ENCODE results near the gene AATF.

AATF gene, protein sequence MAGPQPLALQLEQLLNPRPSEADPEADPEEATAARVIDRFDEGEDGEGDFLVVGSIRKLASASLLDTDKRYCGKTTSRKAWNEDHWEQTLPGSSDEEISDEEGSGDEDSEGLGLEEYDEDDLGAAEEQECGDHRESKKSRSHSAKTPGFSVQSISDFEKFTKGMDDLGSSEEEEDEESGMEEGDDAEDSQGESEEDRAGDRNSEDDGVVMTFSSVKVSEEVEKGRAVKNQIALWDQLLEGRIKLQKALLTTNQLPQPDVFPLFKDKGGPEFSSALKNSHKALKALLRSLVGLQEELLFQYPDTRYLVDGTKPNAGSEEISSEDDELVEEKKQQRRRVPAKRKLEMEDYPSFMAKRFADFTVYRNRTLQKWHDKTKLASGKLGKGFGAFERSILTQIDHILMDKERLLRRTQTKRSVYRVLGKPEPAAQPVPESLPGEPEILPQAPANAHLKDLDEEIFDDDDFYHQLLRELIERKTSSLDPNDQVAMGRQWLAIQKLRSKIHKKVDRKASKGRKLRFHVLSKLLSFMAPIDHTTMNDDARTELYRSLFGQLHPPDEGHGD

DNA sequence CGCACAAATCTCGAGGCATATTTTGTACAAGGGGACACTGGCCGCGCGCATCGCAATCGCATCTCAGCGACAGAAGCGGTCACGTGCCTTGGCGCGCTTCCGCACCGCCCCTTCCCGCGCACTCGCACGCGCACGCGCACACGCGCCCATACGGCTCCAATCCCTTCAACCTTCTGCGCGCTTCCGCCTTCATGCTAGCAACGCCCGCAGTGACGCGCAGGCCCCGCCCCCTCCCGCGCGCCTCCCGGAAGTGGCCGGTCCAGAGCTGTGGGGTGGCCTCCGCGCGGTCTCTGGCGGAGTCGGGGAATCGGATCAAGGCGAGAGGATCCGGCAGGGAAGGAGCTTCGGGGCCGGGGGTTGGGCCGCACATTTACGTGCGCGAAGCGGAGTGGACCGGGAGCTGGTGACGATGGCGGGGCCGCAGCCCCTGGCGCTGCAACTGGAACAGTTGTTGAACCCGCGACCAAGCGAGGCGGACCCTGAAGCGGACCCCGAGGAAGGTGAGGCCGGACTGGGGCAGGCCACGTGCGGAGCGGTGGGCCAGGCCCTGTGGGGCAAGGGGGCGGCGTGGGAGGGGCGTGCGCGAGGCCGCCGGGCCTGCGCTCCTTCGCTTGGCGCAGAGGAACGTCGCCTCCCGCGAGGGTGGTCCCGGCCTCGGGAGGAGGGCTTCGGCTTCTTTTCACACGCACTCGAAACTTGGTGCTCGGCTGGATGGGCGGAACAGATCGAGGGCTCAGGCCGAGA is at the start of gene AATF:
TSS of gene AATF (plus strand) at position 238 of the 744 bp plus-strand sequence. CDS start at position 410, 172 bp downstream.
- peak; percentile 98 for DNase-seq

DNA sequence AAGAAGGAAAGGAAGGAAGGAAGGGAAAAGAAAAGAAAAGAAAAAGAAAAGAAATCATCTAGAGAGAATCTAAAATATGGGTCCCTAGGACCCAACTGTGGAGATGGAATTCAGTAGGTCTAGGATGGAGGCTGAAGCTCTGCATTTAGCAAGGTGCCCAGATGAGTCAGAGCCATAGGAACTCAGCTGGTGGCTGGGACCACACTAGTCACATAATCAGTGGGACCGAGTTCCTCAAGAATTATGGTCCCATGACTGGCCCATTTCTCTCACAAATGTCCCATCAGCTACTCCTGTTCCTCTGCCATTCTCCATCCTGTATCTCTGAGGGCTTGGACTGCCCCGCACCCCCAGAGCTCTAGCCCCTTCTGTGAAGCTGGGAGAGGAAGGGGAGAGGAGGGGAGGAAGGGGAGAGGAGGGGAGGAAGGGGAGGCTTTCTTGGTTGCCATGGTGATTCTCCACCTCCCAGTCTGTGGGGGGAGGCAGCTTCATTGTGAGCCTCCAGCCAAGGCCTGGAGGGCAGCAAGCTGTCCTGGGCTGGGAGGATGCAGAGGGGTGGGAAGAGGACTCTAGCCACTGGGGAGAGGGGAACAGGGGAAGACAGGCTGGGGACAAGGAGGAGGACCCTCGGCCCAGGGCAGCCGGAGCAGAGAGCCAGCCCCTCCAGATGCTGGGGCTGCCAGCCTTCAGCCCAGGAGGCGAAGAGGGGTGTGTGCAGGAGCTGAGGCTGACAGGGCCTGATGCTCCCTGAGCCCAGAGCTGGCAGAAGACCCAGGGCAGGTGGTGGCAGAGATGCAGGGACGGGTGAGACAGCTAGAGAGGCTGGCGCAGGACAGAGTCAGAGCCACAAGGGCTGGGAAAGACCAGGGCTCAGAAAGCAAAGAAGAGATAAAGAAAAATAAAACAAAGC is 49.2 kb upstream of the AATF start:
- no peak for DNase-seq

DNA sequence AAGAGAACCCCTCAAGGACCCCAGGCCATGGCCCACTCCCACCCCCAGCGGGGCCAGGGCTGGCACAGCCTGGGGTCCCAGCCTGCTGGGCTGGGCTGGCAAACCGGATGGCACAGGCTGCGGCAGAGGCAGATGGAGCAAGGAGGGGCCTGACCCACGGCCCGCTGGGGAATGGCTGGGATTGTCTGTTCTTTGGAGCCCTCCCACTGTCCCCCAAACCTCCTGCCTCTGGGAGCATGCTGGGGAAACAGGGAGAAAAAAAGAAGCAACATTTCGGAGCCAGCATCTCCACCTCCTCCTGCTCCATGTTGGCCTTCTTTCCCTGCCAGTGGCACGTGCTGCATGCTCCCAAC is 48.6 kb upstream of the AATF start:
- DNase-seq: no peak

DNA sequence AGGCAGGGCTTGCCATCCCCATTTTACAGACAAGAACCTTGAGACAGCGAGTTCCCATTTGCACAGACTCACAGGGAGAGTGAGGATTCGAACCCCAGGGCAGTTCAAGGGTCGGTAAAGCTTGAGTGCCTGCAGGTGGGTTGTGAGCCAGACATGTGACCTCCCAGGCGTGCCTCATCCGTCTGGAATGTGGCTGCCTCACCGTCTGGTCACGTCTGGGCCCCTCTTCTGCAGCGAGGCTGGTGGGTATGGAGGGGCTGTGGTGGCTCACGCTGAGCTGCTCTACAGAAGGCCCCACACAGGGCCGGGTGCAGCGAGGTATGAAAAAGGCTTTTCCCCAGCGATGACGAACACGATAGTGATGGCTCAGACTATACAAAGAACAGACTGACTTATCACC is 47.2 kb upstream of the AATF start:
- no peak for DNase-seq

DNA sequence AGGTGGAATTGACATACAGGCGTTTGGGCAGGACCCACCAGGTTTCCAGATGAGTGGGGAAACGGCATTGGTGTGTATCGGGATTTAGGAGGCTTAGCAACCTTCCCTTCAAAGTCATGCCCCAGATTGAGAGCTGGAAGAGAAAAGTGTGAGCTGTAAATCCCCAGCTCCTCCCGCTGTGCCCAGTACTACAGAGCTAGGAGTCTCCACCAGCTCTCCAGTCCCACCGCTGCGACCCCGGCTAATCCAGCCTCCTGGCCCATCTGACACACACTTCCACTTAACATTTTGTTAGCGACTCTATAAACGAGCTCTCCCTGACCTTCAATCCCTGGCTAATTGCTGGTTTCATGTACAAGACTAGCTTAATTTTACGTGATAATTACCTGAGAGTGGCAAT is 41.3 kb upstream of the AATF start:
- DNase-seq: no peak

DNA sequence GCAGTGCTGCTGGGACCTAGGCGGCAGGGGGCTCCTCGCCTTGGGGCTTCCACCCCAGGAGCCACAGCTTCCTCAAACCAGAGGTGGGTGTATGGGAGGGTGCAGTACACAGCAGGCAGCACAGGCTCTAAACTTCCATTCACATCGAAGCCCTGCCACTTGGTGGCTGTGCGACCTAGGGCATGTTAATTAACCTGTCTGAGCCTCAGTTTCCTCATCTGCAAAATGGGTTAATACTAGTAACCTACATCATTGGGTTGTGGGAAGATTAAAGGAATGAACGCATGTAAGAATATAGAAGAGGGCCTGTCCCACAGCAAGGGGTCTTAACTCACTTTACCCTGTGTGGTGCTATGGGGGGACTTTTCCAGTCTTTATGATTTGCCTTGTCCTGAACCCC is 38.2 kb upstream of the AATF start:
- no peak for DNase-seq

DNA sequence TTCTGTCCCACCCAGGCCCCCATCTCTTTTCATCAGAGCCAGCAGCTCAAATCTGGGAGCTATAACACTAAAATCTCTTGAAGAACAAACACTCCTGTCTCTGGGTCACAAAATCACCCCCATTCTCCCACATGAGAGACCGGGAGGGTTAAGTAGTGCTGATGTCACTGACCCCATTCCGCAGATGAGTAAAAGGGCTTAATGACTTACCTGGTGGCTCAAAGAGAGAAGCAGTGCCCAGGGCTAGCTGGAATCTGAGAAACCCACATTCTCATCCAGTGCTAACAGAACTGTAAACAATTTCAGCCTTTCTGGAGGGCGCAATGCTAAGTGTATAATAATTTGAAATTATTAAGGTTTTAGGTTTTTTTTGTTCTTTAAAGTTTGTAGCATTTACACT is 37.8 kb upstream of the AATF start:
- no peak for DNase-seq

DNA sequence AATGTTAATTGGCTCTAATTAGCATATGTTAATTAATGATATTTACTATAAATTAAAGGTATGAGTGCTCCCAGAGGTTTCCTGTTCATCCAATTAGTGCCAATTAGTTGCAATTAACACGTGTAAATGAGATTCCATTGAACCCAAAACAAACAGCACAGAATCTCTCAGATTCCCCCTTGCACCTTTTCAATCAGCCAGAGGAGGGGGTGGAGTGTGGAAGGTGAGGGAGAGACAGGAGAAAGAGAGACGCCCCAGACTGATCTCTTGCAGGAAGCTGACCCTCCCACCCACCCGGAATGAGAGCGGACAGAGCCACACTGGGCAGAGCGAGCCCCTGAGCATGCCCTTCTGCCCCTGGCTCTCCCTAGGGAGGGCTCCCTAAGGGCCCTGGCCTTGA is 35.6 kb upstream of the AATF start:
- DNase-seq: no peak

DNA sequence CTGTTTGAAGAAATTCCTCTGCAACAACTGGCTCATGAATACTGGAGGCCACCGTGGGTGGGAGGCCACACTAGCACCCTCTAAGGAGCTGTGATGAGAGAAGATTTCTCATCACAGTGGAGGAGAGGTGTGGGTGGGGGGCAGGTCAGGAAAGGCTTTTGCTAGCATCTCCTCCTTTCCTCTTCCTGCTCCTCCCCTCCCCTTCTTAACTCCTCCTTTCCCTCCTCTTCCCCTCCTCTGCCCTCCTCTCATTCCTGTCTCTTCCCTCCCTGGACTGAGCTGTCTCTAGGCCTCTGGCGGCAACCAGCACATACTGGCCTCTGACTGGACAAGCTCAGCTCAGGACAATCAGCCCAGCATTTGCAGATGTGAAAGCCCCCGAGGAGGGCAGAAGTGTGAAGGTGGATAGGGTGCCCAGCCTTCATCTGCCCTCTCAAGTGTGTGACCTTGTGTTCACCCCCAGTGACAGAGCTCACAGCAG is 30.5 kb upstream of the AATF start:
- no peak for DNase-seq

DNA sequence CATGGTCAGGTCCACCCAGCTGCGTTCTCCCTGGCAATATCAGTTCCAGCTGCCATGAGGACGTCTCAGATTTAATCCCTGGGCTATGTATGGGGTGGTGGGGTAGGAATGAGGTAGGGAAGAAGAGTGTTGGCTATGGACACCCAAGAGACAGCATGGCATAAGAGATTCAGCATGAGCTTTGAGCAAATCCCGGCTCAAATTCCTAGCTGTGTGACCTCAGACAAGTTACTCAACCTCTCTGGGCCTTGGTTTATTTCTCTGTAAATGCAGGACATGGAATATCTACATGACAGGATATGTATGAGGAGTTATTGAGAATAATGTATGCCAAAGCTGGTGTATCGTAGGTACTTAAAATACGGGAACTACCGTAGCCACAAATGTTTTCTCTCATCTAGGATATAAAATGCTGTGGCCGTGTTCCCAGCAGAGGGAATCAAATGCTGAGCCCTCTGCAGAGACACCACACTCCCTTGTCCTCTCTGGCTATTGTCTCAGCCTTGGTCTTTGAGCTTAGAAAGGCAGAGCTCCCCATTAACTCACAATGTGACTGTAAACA is 29.3 kb upstream of the AATF start:
- DNase-seq: no peak

DNA sequence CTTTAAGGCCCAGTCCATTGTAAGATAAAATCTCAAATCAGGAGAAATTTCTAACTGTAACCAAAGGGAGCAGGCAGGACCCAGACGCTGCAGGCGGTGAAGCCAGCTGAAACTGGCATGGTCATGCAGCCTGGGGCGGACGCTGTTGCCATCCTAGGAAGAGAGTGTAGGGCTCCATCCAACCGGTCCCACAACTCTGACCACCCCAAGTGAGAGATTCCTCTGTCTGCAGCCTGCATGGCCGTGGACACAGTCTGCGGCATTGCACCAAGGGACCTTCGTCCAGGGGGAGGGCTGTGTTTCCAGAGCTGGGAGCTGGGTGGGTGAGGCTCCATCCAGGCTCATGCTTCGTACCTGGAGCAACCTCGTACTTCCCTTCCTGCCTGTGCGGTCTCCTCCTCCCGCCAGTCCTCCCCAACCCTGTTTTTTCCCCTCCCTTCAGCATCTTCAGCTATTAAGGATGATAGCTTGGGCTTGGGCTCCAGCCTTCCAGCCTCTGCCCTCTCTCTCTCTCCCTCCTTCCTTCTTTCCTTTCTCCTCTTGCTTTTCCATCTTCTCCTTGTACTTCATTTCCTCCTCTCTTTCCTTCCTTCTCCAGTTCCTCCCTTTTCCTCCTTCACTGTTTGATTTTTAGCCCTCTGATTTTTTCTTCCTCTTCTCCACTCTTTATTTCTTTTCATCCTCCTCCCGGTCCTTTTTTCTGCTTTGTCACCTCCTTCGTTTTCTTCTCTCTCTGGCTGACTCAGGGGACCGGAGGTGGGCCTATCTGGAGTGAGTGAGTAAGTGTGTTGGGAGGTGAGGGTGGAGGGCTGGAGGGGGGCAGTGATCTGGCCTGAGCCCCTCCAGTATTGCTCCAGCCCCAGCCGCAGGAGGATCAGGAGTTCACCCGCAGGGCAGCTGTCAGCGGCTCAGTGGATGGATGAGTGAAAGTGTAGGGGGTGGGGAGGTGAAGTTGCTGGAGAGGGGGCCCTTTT is 28.4 kb upstream of the AATF start:
- no peak for DNase-seq

DNA sequence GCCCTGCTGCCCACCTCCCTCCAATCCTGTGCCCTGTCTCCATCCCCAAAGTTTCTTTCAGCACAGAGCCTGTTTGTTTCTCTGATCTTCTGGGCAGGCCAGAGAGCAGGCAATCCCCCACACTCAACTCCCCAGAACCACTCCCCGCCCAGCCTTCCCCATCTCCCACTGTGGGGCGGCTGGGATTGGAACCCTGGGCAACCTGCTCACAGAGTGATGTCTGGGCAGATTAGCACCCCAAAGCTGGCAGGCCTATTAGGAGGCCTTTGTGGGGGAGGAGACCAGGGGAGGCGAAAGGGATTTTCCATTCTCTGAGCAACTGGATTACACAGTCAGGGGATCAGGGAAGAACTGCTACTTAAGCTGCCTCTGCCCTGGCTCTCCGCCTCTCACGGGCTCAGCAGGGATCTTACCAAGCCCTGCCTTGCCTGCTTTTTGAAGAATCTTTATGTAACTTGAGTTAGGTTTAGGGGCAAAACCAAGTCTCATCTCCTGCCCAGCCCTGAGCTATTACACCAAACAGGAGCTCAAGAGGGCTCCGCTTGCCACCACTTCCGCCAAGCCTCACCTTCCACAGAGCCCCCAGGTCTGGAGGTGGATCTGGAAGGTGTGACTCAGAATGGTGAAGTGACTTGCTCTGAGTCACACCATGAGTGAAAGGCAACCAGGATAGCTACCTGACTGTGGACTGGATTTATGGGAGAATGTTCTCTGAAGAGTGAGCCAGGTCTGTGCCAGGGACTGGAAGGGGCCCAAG is 27.5 kb upstream of the AATF start:
- peak; percentile 77 for DNase-seq

DNA sequence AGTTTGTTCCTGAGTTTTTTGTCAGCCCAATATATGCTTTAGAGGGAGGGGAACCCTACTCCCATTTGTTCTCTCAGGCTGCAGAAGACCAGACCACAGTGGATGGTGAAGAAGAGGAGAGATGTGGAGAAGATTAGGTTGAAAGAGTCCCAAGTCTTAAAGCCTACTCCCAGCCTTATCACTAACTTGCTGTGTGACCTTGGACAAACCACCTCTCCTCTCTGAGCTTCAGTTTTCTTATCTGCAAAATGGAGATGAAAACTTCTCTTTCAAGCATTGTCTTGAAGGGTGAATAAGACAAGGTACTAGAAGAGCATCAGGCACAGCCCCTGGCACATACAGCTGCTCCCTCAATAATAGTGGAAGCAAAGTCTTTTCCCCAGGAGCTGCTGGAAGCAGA is 26.6 kb upstream of the AATF start:
- no peak for DNase-seq

DNA sequence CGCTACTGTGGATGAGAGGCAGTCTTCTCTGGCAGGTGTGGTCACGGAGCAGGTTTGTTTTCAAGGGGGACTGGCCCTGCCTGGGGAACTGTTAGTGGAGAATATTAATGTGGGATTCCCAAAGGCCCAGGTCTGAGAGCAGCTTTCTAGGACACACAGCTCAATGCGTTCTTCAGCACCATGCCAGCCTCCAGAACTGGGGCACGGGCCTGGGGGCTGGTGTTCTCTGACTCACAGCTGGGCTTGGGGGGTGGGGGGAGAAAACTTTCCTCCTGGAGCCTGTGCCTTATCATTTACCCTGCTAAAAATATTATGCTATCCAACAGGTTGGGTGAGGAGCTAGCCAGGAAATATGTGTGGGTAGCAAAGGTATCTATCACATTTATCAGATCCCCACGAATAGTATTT is 24.9 kb upstream of the AATF start:
- DNase-seq: no peak

DNA sequence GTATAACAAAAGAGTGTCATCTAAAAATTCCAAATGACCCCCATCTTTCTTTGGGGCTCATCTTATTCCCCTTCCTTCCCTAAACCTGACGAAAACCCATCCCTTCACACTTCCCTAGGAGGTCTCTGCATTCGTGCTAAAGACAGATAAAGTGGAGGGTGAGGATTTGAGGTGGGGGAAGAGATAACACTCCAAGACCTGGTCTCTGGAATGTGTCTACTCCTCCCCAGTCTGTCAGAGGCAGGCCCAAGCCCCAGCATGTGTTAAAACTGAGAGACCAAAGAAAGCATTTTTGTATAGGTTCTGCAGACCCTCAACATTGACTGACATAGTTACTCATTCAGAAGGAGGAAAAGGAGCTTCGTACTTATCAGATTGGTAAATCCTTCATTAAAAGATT is 22.5 kb upstream of the AATF start:
- no peak for DNase-seq

DNA sequence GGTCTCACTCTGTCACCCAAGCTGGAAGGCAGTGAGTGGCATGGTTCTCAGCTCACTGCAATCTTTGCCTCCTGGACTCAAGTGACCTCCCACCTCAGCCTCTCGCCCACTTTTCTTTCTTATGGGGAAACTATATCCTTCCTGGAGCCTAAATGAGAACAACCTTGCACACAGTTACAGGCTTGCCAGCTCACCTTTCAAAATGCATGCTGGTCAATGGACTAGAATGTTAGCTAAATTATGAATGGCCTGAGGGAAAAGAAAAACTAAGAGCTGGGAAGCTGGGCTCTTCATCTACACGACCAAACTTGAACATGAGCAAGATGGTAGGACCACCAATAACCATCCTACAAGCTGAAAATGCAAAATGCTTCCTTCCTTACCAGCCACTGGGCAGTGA is 22.1 kb upstream of the AATF start:
- no peak for DNase-seq

DNA sequence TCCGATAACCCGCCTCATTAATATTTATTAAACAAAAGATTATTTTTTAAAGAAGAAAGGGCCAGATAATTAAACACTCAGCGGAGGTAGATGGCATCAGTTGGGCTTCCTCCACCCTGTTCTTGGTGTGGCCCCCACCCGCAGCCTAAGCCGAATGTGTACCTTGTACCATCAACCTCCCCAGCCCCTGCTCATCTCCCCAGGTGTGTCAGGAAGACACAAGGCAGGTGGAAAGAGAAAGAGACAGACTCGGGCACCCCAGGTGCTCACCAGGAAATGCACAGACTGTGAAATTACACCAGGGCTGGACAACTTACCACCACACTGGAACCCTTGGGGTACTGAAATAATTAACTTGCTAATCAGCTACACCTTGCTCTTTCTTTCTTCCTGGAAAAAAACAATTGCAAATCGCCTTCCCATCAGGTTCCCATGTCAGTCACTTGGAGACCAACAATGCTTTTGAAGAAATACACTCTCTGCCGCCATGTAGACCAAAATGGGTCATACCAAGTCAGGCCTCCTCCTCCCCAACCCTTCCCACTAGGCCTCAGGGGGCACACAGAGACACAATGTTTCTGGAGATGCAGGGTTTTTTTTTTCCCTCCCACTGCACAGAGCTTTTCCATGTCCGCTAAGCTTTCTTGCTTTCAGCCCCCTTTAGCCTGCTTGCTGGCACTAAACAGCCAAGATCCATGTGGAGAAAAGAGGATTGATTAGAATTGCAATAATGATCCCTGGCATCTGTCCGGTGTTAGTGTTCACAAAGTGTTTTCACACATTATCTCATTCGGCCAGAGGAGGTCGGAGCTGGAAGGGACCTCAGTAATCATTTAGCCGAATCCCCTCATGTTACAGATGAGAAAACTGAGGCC is 20.0 kb upstream of the AATF start:
- DNase-seq: no peak

DNA sequence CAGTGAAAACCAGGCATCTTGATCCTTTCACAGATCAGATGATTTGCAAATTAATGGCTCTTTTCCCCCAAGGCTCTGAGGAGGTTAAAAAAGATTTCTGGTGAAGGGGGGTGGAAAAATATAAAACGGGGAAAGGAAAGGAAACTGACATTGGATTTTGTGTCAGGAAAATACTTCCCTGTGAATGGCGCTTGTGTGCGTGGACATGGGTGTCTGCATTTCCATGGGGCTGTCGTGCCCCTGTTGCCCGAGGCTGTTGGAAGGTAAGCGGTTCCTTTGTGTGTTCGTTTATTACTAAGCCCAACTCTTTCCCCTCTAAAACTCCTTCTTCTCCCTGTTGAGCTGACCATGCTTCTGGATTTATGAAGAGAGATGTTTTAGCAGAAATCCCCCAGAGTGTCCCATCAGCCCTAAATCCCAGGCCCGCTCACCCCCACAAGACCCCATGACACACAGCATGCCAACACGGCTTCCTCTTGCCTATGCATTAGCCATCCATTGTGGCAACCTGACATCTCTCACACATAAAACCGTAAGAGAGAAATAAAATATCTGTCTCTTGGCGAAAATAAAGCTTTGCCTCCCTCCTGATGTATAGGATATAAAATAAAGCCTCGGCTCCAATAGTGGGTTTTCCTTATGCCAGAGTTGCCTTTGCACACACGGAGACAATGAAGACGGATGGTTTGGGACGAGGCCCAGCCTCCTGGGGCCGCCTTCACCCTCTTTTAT is 18.7 kb upstream of the AATF start:
- DNase-seq: no peak

DNA sequence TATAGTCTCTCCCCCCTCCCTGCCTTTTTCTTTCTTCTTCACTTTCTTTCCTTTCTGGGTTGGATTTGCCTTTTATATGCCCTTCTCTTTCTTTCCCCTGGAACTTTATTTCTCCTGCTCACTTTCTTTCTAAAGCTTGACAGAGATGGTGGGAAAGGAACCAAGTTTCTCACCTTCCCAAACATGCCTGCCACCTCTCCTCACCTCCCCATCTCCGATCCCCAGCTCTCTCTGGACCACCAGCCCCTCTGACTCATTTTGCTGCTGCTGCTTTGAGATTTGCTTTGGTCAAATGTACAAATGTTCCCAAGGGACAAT is 18.2 kb upstream of the AATF start:
- DNase-seq: no peak
